ENCODE measurements around the gene ASCL4. TPM values are rescaled to one million over a fixed set of nuclear protein-coding genes. Genes with fewer than 3 reads are reported as not detected.

Gene ASCL4
- total and polyA plus RNA-seq, 4 donors: under 0.01 TPM; not detected in 3

GRCh38 chr12:107761502-107761904 is 13.0 kb upstream of the ASCL4 start:
- H3K27ac ChIP-seq (ENCODE audit: low read depth in 1 of 2, low read length in 2 of 2): no peak overlapping the region
- no peak for DNase-seq (ENCODE audit: low spot score)
- TF ChIP-seq ZBTB33 (IDR thresholded peaks at IDR 0.05): peak; percentile 1
- TF ChIP-seq GABPA (IDR thresholded peaks at IDR 0.05 in 1 of 2, conservative IDR thresholded peaks at IDR 0.05 in 1 of 2): no peak
- peaks cover 2 to 25% (median 22%) of the 10 kb centered on the region in 4 donors for H3K4me1 ChIP-seq (ENCODE audit: control insufficient read depth in 4 of 4, insufficient read depth in 4 of 4, low read length in 3 of 4)
- H3K9ac ChIP-seq (ENCODE audit: low read depth in 1 of 2, low read length in 2 of 2): peak overlapping the region in 1 of 2 donors; percentile 29
- H3K36me3 ChIP-seq (ENCODE audit: control insufficient read depth in 4 of 4, insufficient read depth in 3 of 4, low read depth in 1 of 4, low read length in 3 of 4): peaks cover 3 to 10% (median 4%) of the 10 kb centered on the region in 4 donors
- 6% methylated on average over 12 of the region's 12 CpGs for WGBS
- H3K4me3 ChIP-seq (ENCODE audit: low read depth in 1 of 3, low read length in 3 of 3): peak overlapping the region; percentile 49 to 98 (median 77)
- H3K27me3 ChIP-seq (ENCODE audit: control insufficient read depth in 4 of 4, insufficient read depth in 4 of 4, low read length in 3 of 4): no peaks in the 10 kb centered on the region
- H3K9me3 ChIP-seq (ENCODE audit: control insufficient read depth in 4 of 4, low read length in 3 of 4): no peaks in the 10 kb centered on the region

- H3K36me3 ChIP-seq (ENCODE audit: control insufficient read depth in 4 of 4, insufficient read depth in 3 of 4, low read depth in 1 of 4, low read length in 3 of 4): no peaks in the 10 kb centered on the region
- no peaks in the 10 kb centered on the region for H3K27me3 ChIP-seq (ENCODE audit: control insufficient read depth in 4 of 4, insufficient read depth in 4 of 4, low read length in 3 of 4)
- peaks cover 2 to 25% (median 22%) of the 10 kb centered on the region in 4 donors for H3K4me1 ChIP-seq (ENCODE audit: control insufficient read depth in 4 of 4, insufficient read depth in 4 of 4, low read length in 3 of 4)
- no peaks in the 10 kb centered on the region for H3K9me3 ChIP-seq (ENCODE audit: control insufficient read depth in 4 of 4, low read length in 3 of 4)
- DNase-seq (ENCODE audit: low spot score): no peak
- no peak overlapping the region for H3K4me3 ChIP-seq (ENCODE audit: low read depth in 1 of 3, low read length in 3 of 3)
- 79% methylated on average over 1 of the region's 1 CpG for WGBS
- H3K9ac ChIP-seq (ENCODE audit: low read depth in 1 of 2, low read length in 2 of 2): no peak overlapping the region
- no peak overlapping the region for H3K27ac ChIP-seq (ENCODE audit: low read depth in 1 of 2, low read length in 2 of 2)
- no peak for TF ChIP-seq TAF1 (conservative IDR thresholded peaks at IDR 0.05)
- no peak for TF ChIP-seq NR2F2 (IDR thresholded peaks at IDR 0.05)
- TF ChIP-seq REST (IDR thresholded peaks at IDR 0.05): no peak
- TF ChIP-seq RAD21 (IDR thresholded peaks at IDR 0.05): no peak
Measured at GRCh38 chr12:107762874-107763273, 11.6 kb upstream of the ASCL4 start.

- DNase-seq (ENCODE audit: low spot score): no peak
- no peaks in the 10 kb centered on the region for H3K27me3 ChIP-seq (ENCODE audit: control insufficient read depth in 4 of 4, insufficient read depth in 4 of 4, low read length in 3 of 4)
- no peak overlapping the region for H3K27ac ChIP-seq (ENCODE audit: low read depth in 1 of 2, low read length in 2 of 2)
- WGBS: 74% methylated on average over 4 of the region's 4 CpGs
- no peaks in the 10 kb centered on the region for H3K9me3 ChIP-seq (ENCODE audit: control insufficient read depth in 4 of 4, low read length in 3 of 4)
- TF ChIP-seq NR2F2 (IDR thresholded peaks at IDR 0.05) (no peak), SP1 (IDR thresholded peaks at IDR 0.05) (no peak), HNF4G (IDR thresholded peaks at IDR 0.05) (no peak), CTCF (IDR thresholded peaks at IDR 0.05; ENCODE audit: low read depth, low read length, missing input control) (no peak), JUND (IDR thresholded peaks at IDR 0.05) (no peak), FOXA1 (IDR thresholded peaks at IDR 0.05) (no peak), TAF1 (conservative IDR thresholded peaks at IDR 0.05) (no peak), ATF3 (IDR thresholded peaks at IDR 0.05) (no peak)
- no peak overlapping the region for H3K9ac ChIP-seq (ENCODE audit: low read depth in 1 of 2, low read length in 2 of 2)
- no peaks in the 10 kb centered on the region for H3K36me3 ChIP-seq (ENCODE audit: control insufficient read depth in 4 of 4, insufficient read depth in 3 of 4, low read depth in 1 of 4, low read length in 3 of 4)
- H3K4me3 ChIP-seq (ENCODE audit: low read depth in 1 of 3, low read length in 3 of 3): no peak overlapping the region
- H3K4me1 ChIP-seq (ENCODE audit: control insufficient read depth in 4 of 4, insufficient read depth in 4 of 4, low read length in 3 of 4): peaks cover 0 to 16% (median 13%) of the 10 kb centered on the region in 4 donors
Measured at GRCh38 chr12:107764626-107765025, 9.9 kb upstream of the ASCL4 start.
